ENCODE data around the gene NUP214.

GRCh38 chr9:131165523-131165922, 40.1 kb downstream of the NUP214 start:
- TF ChIP-seq POLR2AphosphoS5 (IDR thresholded peaks at IDR 0.05; ENCODE audit: low read depth, low read length) (no peak), CTCF (IDR thresholded peaks at IDR 0.05) (no peak), REST (IDR thresholded peaks at IDR 0.05; ENCODE audit: insufficient read depth in 1 of 2, low read depth in 2 of 2, low read length in 1 of 2) (no peak), SIN3A (IDR thresholded peaks at IDR 0.05; ENCODE audit: borderline replicate concordance, insufficient read depth, low read depth, low read length) (no peak)

All from Panc1 (cell line).